Memory B cell (primary cell): Measurements from ENCODE around the gene PNMT.
"Not testable (repeated sequence)": the region's sequence is repeated elsewhere in the genome, so short reads cannot be mapped to it uniquely, and the experiment has no call there.

Experiments used
- ATAC-seq: fragments of 150-1000 bp; cut with Tn5 transposase; 2 replicates; pipeline ENCODE4 v1.10.0; 2021; ENCODE audit warnings: low read depth, mild to moderate bottlenecking, moderate library complexity
- DNase-seq, 2 donors: peaks; one replicate each; pipeline ENCODE4 v3.0.0; 2022; ENCODE audit warnings: low spot score in 2 of 2
- H3K27ac Mint-ChIP-seq: one replicate; pipeline ENCODE4 v1.8.0; 2022; ENCODE audit warnings: mild to moderate bottlenecking, moderate library complexity, mixed read lengths
- H3K27me3 Mint-ChIP-seq: one replicate; pipeline ENCODE4 v1.8.0; 2022; ENCODE audit warnings: mixed read lengths
- H3K36me3 Mint-ChIP-seq: one replicate; pipeline ENCODE4 v1.8.0; 2022; ENCODE audit warnings: mild to moderate bottlenecking, mixed read lengths
- H3K4me1 Mint-ChIP-seq: one replicate; pipeline ENCODE4 v1.8.0; 2022; ENCODE audit warnings: mixed read lengths
- H3K4me3 Mint-ChIP-seq: one replicate; pipeline ENCODE4 v1.8.0; 2022; ENCODE audit warnings: mild to moderate bottlenecking, moderate library complexity, mixed read lengths
- H3K9me3 Mint-ChIP-seq: one replicate; pipeline ENCODE4 v1.8.0; 2022; ENCODE audit warnings: mixed read lengths

Gene PNMT

GRCh38 chr17:39704821-39705551 lies 36.7 kb downstream of the PNMT start:
- DNase-seq (no peak), ATAC-seq (no peak)
- Mint-ChIP-seq H3K36me3 (no peaks in the 10 kb centered on the region), H3K27me3 (peaks cover 10% of the 10 kb centered on the region), H3K27ac (no peak overlapping the region), H3K4me3 (no peak overlapping the region), H3K4me1 (peaks cover 14% of the 10 kb centered on the region), H3K9me3 (no peaks in the 10 kb centered on the region)

GRCh38 chr17:39705786-39706348 lies 37.6 kb downstream of the PNMT start:
- Mint-ChIP-seq H3K4me1 (peaks cover 14% of the 10 kb centered on the region), H3K36me3 (no peaks in the 10 kb centered on the region), H3K27ac (no peak overlapping the region), H3K4me3 (no peak overlapping the region), H3K27me3 (peaks cover 8% of the 10 kb centered on the region), H3K9me3 (no peaks in the 10 kb centered on the region)
- ATAC-seq (no peak), DNase-seq (no peak)

GRCh38 chr17:39706383-39706782 lies 38.1 kb downstream of the PNMT start:
- H3K9me3 Mint-ChIP-seq, result no peaks in the 10 kb centered on the region
- H3K4me1 Mint-ChIP-seq, result peaks cover 14% of the 10 kb centered on the region
- no peak for DNase-seq
- peaks cover 4% of the 10 kb centered on the region for H3K27me3 Mint-ChIP-seq
- no peak overlapping the region for H3K4me3 Mint-ChIP-seq
- ATAC-seq, result no peak
- H3K36me3 Mint-ChIP-seq, result no peaks in the 10 kb centered on the region
- H3K27ac Mint-ChIP-seq, result no peak overlapping the region

- H3K27ac Mint-ChIP-seq, result no peak overlapping the region
- DNase-seq, result no peak
- peaks cover 14% of the 10 kb centered on the region for H3K4me1 Mint-ChIP-seq
- H3K4me3 Mint-ChIP-seq, result no peak overlapping the region
- H3K27me3 Mint-ChIP-seq, result no peaks in the 10 kb centered on the region
- H3K9me3 Mint-ChIP-seq, result no peaks in the 10 kb centered on the region
- ATAC-seq, result no peak
- H3K36me3 Mint-ChIP-seq, result no peaks in the 10 kb centered on the region
Measured at GRCh38 chr17:39706921-39707337, 38.7 kb downstream of the PNMT start.

- no peak overlapping the region for H3K4me3 Mint-ChIP-seq
- no peak for ATAC-seq
- H3K9me3 Mint-ChIP-seq, result no peaks in the 10 kb centered on the region
- DNase-seq, result no peak
- peaks cover 9% of the 10 kb centered on the region for H3K4me1 Mint-ChIP-seq
- peaks cover 2% of the 10 kb centered on the region for H3K27me3 Mint-ChIP-seq
- no peak overlapping the region for H3K27ac Mint-ChIP-seq
- no peaks in the 10 kb centered on the region for H3K36me3 Mint-ChIP-seq
Measured at GRCh38 chr17:39709319-39709997, 41.2 kb downstream of the PNMT start.

- Mint-ChIP-seq H3K27me3 (peaks cover 2% of the 10 kb centered on the region), H3K4me1 (peaks cover 9% of the 10 kb centered on the region), H3K9me3 (no peaks in the 10 kb centered on the region), H3K36me3 (peaks cover under 1% of the 10 kb centered on the region), H3K4me3 (no peak overlapping the region), H3K27ac (no peak overlapping the region)
- ATAC-seq, result no peak
- DNase-seq, result no peak
Measured at GRCh38 chr17:39709998-39710964, 42.0 kb downstream of the PNMT start.

GRCh38 chr17:39711071-39711470 lies 42.8 kb downstream of the PNMT start:
- H3K4me3 Mint-ChIP-seq, H3K9me3 Mint-ChIP-seq, H3K27ac Mint-ChIP-seq, DNase-seq, ATAC-seq, H3K27me3 Mint-ChIP-seq, H3K4me1 Mint-ChIP-seq, H3K36me3 Mint-ChIP-seq: not testable (repeated sequence)

GRCh38 chr17:39711851-39712250 lies 43.6 kb downstream of the PNMT start:
- DNase-seq (no peak), ATAC-seq (no peak)
- H3K27me3 Mint-ChIP-seq, result peaks cover 2% of the 10 kb centered on the region
- peaks cover 9% of the 10 kb centered on the region for H3K4me1 Mint-ChIP-seq
- no peaks in the 10 kb centered on the region for H3K9me3 Mint-ChIP-seq
- no peak overlapping the region for H3K4me3 Mint-ChIP-seq
- no peak overlapping the region for H3K27ac Mint-ChIP-seq
- peaks cover 2% of the 10 kb centered on the region for H3K36me3 Mint-ChIP-seq

- Mint-ChIP-seq H3K27me3 (peaks cover 2% of the 10 kb centered on the region), H3K9me3 (no peaks in the 10 kb centered on the region), H3K4me1 (peaks cover 5% of the 10 kb centered on the region), H3K4me3 (no peak overlapping the region), H3K27ac (no peak overlapping the region), H3K36me3 (peaks cover 2% of the 10 kb centered on the region)
- ATAC-seq (no peak), DNase-seq (no peak)
Measured at GRCh38 chr17:39714234-39714633, 46.0 kb downstream of the PNMT start.

- ATAC-seq, result no peak
- Mint-ChIP-seq H3K9me3 (no peaks in the 10 kb centered on the region), H3K4me1 (no peaks in the 10 kb centered on the region), H3K4me3 (no peak overlapping the region), H3K36me3 (peaks cover 2% of the 10 kb centered on the region), H3K27me3 (peaks cover 2% of the 10 kb centered on the region), H3K27ac (no peak overlapping the region)
- no peak for DNase-seq
Measured at GRCh38 chr17:39715375-39716072, 47.3 kb downstream of the PNMT start.

GRCh38 chr17:39716073-39716818 lies 48.0 kb downstream of the PNMT start:
- H3K4me1 Mint-ChIP-seq, result no peaks in the 10 kb centered on the region
- no peak overlapping the region for H3K27ac Mint-ChIP-seq
- no peak for ATAC-seq
- peaks cover 2% of the 10 kb centered on the region for H3K27me3 Mint-ChIP-seq
- no peak for DNase-seq
- H3K9me3 Mint-ChIP-seq, result no peaks in the 10 kb centered on the region
- H3K36me3 Mint-ChIP-seq, result peaks cover 2% of the 10 kb centered on the region
- no peak overlapping the region for H3K4me3 Mint-ChIP-seq

GRCh38 chr17:39716879-39717536 lies 48.8 kb downstream of the PNMT start:
- H3K4me1 Mint-ChIP-seq, result no peaks in the 10 kb centered on the region
- no peak overlapping the region for H3K4me3 Mint-ChIP-seq
- ATAC-seq, result no peak
- H3K36me3 Mint-ChIP-seq, result peaks cover 2% of the 10 kb centered on the region
- no peaks in the 10 kb centered on the region for H3K9me3 Mint-ChIP-seq
- no peak for DNase-seq
- no peak overlapping the region for H3K27ac Mint-ChIP-seq
- peaks cover 2% of the 10 kb centered on the region for H3K27me3 Mint-ChIP-seq
